Measurements from ENCODE around the gene LGALS3BP. TPM values are rescaled to one million over a fixed set of nuclear protein-coding genes. Genes with fewer than 3 reads are reported as not detected.
A peak's percentile ranks its signal among the peaks of the same experiment; 100 is the strongest.

The LGALS3BP gene
- total RNA-seq, 1 experiment from 2014 or later: 69.8 TPM

DNA sequence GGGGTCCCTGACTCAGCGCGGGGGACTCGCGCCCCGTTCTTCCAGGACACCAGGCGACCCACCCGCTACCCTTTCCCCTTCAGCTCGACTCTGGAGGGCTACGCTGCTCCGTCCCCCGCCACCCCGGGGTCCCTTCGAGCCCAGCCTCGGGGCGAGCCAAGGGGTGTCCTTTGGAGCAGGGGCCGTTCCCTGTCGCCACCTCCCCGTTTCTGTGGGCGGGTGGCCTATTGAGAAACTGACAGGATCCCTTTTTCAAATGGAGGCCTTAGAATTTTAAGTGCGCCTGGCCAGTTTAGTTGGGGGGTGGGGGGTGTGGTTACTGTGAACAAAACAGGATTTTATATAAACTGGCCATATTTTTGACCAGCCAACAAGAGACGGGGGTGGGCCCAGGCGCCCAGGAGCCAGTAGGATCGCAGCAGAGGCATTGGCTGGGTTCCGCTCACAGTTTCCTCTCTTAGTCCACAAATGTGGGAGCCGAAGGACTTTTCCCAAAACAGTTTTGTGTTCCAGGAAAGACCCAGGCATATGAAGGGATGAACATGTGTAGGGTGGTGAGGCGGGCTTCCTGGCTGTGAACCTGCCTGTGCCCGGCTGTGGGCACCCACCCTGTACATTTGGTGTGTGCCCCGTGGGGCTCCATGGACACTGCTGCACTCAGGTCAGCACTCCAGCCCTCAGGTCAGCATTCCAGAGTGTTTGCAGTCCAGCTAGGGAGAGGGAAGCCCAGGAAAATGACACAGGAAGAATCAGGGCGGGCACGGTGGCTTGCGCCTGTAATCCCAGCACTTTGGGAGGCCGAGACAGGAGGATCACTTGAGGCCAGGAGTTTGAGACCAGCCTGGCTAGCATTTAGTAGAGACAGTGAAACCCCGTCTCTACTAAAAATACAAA lies 53.8 kb downstream of the LGALS3BP start:
- Histone ChIP-seq H3K23ac (ENCODE audit: insufficient read length, low read depth, low read length) (no peak overlapping the region), H2AFZ (ENCODE audit: low read length) (no peak overlapping the region)
- H3K27ac Mint-ChIP-seq: no peak overlapping the region; a peak in 1 of 7 replicates

More for the DNA sequence above, 53.8 kb downstream of the LGALS3BP start:
- Histone ChIP-seq H2BK15ac (ENCODE audit: low read depth, low read length) (peak overlapping the region; percentile 75), H2BK120ac (ENCODE audit: low read depth, low read length, poor library complexity, severe bottlenecking) (no peak overlapping the region), H3K4me1 (ENCODE audit: insufficient read depth, low read length) (peaks cover 3% of the 10 kb centered on the region; the same call in 1 of the 2 replicates), H2BK5ac (ENCODE audit: insufficient read length, low read length) (no peak overlapping the region), H3K27me3 (ENCODE audit: insufficient read depth, low read length) (no peaks in the 10 kb centered on the region), H3K79me1 (ENCODE audit: insufficient read depth, low read depth, low read length, poor library complexity, severe bottlenecking) (peaks cover under 1% of the 10 kb centered on the region), H2AK5ac (ENCODE audit: insufficient read length, low read length) (no peak overlapping the region), H3K56ac (ENCODE audit: insufficient read length, low read depth, low read length) (no peak overlapping the region), H3K4me2 (ENCODE audit: insufficient read depth, insufficient read length, low read length) (peak overlapping the region; percentile 59), H4K5ac (ENCODE audit: insufficient read length, low read depth, low read length) (no peak overlapping the region), H3K9ac (ENCODE audit: extremely low read depth, insufficient read length, low read length) (no peak overlapping the region), H3K9me3 (ENCODE audit: control insufficient read depth, low read depth, low read length) (no peaks in the 10 kb centered on the region), H3K18ac (ENCODE audit: insufficient read length, low read depth, low read length) (peak overlapping the region; percentile 67), H3K79me2 (ENCODE audit: insufficient read depth, low read length) (no peaks in the 10 kb centered on the region; the same call in 1 of the 2 replicates), H2BK12ac (ENCODE audit: insufficient read length, low read depth, low read length) (no peak overlapping the region), H4K91ac (ENCODE audit: insufficient read length, low read depth, low read length) (no peak overlapping the region), H2BK20ac (ENCODE audit: low read depth, low read length, poor library complexity, severe bottlenecking) (no peak overlapping the region), H4K8ac (replicated peaks; ENCODE audit: insufficient read length, low read depth, low read length) (no peak overlapping the region), H3K14ac (ENCODE audit: insufficient read depth, low read length) (no peak overlapping the region), H3K27ac (ENCODE audit: insufficient read length, low read depth, low read length) (no peak overlapping the region), H3K4ac (ENCODE audit: low read depth, low read length) (no peak overlapping the region), H4K20me1 (ENCODE audit: control insufficient read depth, insufficient read depth, insufficient read length) (no peaks in the 10 kb centered on the region), H3K23me2 (ENCODE audit: insufficient read length, low read depth, low read length, poor library complexity, severe bottlenecking) (peaks cover 10% of the 10 kb centered on the region), H3T11ph (ENCODE audit: low read length) (no peak overlapping the region)
- Mint-ChIP-seq H3K4me3 (peak overlapping the region; percentile 55 to 77), H3K9me3 (no peaks in the 10 kb centered on the region), H3K4me1 (peaks cover 12 to 34% of the 10 kb centered on the region in 2 experiments), H3K36me3 (ENCODE audit: insufficient read depth in 1 of 3, low read depth in 3 of 3) (no peaks in the 10 kb centered on the region), H3K27me3 (ENCODE audit: low read depth) (peaks cover 24% of the 10 kb centered on the region)
- peak; percentile 65 for DNase-seq
- WGBS (ENCODE audit: extremely low coverage, insufficient read length, low lambda C conversion rate): no CpG with 5 or more reads among the region's 33 CpGs
- TF ChIP-seq, protein P1, sequence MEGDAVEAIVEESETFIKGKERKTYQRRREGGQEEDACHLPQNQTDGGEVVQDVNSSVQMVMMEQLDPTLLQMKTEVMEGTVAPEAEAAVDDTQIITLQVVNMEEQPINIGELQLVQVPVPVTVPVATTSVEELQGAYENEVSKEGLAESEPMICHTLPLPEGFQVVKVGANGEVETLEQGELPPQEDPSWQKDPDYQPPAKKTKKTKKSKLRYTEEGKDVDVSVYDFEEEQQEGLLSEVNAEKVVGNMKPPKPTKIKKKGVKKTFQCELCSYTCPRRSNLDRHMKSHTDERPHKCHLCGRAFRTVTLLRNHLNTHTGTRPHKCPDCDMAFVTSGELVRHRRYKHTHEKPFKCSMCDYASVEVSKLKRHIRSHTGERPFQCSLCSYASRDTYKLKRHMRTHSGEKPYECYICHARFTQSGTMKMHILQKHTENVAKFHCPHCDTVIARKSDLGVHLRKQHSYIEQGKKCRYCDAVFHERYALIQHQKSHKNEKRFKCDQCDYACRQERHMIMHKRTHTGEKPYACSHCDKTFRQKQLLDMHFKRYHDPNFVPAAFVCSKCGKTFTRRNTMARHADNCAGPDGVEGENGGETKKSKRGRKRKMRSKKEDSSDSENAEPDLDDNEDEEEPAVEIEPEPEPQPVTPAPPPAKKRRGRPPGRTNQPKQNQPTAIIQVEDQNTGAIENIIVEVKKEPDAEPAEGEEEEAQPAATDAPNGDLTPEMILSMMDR (conservative IDR thresholded peaks at IDR 0.05): no peak
